HG02885 (cell line): Measurements from ENCODE around the gene HTR6.

ENCODE experiments used
- ATAC-seq: cut with Tn5 transposase; IDR thresholded peaks from one replicate; pipeline ENCODE4 v1.9.1; 2021; ENCODE audit warnings: mild to moderate bottlenecking; ENCODE audit not compliant: unreplicated experiment, poor library complexity

The HTR6 gene

DNA sequence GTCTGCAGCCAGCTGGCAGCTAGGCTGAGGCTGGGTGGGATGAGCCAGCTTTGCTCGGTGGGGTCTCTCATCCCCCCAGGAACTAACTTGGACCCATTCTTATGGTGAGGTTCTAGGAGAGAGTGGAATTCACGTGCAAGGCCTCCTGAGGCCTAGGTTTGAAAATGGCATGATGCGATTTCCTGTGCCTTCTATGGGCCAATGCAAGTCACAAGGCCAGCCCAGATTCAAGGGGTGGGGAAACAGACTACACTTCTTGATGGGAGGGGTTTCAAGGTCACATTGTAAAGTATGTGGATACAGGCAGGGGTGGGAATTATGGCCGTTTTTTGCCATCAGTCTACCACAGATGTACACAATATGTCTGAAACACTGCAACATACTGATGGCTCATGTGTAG lies 48.3 kb downstream of the HTR6 start:
- ATAC-seq: no peak

GRCh38 chr1:19715334-19716203 lies 50.9 kb downstream of the HTR6 start:
- peak; percentile 67 for ATAC-seq

- ATAC-seq: no peak
Measured at GRCh38 chr1:19717467-19717866, 52.8 kb downstream of the HTR6 start.

DNA sequence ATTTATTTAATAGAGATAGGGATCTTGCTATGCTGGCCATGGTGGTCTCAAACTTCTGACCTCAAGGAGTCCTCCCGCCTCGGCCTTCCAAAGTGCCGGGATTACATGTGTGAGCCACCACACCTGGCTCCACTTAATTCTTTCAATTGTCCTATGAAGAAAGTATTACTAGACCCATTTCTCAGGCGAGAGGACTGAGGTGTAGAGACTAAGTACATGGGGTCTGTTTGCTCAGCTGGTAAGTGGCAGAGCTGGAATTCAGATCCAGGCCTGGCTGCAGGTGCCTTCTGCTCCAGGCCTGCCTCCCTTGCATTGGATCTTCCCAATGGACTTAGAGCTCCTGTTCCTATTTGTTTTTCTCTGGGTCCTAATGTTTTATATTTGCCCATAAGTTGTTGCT lies 55.5 kb downstream of the HTR6 start:
- no peak for ATAC-seq

DNA sequence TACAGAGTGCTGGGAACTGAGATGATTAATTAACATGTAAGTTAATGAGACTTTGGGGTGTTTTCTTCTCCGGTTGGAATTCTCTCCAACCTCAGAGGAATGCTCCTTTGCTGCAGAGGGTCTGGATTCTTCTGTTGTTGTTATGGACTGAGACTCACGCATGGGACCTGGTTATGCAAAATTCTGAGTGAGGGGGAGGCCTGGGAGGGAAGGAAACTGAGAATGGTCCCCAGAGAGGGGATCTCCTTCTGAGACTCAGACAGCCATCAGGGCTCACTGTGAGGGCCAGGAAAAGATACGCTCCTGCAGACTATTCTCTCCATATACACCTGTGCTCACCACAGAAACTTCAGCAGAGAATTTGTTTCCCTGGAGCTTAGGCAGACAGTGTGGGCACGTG lies 56.3 kb downstream of the HTR6 start:
- no peak for ATAC-seq

DNA sequence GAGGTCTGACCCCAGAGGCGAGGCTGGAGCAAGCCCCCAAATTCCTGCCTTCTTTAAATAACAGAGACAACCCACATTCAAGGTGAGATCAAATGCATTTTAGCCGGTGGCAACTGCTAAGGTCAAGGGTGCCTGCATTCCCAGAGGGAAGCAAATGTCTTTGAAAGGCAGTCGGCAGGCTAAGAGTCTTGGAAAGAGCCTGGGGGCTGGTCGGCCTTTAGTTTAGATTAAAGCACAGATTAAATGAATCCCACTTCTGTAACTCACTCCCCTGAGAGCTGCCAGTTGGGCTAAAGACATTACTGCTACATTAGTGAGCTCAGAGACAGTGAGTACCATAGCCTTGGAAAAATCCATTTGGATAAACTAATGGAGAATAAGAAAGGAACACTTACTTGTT lies 59.2 kb downstream of the HTR6 start:
- ATAC-seq: no peak

- ATAC-seq: no peak
Measured at GRCh38 chr1:19725606-19726005, 60.9 kb downstream of the HTR6 start.

- ATAC-seq: no peak
Measured at GRCh38 chr1:19728413-19729145, 63.9 kb downstream of the HTR6 start.

- ATAC-seq: no peak
Measured at GRCh38 chr1:19730232-19730631, 65.6 kb downstream of the HTR6 start.
